Fibroblast of mammary gland (primary cell): ENCODE results near the gene OR2A42.
"Not testable (repeated sequence)": the region's sequence is repeated elsewhere in the genome, so short reads cannot be mapped to it uniquely, and the experiment has no call there.

Experiments used
- DNase-seq: peaks from one replicate; pipeline ENCODE4 v3.0.0-alpha.2; 2010; ENCODE audit warnings: low read depth
- H3K4me3 ChIP-seq: 2 replicates; pipeline ENCODE4 v1.5.1; 2011; ENCODE audit warnings: low read depth, mild to moderate bottlenecking, low read length, moderate library complexity; ENCODE audit not compliant: control insufficient read depth

Gene OR2A42

DNA sequence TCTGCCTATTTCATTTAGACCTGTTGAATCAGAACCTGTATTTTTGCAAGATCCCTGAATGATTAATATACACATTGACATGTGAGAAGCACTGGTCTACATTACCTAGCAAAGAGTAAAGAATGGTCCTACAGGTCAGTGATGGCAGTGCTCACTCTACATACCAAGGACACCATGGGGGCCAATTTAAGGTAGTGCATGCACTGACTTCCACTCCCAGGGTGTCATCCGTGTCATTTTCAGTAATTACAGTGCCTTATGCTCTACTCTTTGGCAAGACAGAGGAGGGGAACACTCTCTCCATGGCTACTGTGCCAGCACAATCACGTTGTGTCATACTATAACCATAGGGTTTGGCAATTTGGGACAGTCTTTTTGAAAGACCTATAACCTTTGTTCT lies 6.0 kb upstream of the OR2A42 start:
- DNase-seq, H3K4me3 ChIP-seq: not testable (repeated sequence)

DNA sequence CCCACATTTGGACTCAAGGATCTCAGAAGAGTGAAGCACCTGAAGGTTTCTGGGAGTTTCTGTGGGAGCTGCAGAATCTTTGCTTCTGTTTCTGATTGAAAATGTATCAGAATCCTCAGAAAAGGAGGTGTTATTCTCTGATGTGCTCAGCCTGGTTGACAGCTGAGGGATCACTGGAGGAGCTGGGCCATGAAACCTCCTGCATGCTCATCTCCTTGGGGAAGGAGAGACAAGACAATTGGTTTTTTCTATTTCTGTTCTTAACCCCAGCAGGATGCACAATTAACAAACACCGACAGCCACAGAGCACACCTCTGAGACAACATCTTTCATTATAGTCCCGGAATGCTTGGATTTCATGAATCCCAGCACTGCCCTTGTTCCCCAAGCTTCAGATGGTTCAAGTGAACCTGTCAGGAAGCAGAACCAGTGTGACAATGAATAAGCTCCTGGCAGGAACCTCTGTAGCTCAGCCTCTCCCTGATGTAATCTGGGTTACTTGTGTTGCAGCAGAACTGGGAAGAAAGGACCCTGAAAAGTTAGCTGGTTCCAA lies 799 bp downstream of the OR2A42 start:
- H3K4me3 ChIP-seq, DNase-seq: not testable (repeated sequence)

DNA sequence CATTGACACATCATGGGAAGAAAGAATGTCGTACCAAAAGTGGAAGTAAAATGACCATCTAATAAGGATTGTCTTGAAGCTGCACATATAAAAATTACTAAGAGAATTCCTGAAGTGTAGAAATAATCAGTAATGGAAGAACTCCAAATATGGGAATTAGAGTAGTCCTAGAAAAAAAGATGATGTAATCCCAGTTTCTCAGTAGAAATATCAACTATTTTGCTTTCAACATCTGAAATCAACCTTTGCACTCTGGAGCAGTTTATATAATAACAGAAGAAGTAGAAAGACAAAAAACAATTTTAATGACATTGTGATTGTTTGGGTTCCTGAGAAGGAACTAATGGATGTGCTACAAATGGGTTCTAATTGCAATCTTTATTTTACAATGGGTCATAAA lies 6.4 kb downstream of the OR2A42 start:
- DNase-seq, H3K4me3 ChIP-seq: not testable (repeated sequence)

DNA sequence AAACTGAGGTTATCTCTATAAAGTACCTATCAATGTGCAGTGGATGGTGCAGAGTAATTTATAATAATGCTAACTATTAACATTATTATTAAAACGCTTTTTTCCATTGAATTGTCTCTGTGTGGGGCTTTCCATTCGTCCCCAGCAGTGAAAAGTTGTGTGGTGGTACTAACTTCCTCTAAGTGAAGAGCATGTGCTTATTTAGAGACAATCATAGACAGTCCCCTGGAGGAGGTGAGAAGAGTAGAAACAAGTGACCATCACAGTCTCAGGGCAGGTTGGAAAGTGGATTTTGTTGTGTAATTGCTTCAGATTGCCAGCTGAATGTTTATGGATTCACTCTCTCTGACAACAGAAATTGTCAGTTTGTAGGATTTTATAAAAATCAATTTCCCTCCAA lies 8.4 kb downstream of the OR2A42 start:
- not testable (repeated sequence) for DNase-seq, H3K4me3 ChIP-seq

DNA sequence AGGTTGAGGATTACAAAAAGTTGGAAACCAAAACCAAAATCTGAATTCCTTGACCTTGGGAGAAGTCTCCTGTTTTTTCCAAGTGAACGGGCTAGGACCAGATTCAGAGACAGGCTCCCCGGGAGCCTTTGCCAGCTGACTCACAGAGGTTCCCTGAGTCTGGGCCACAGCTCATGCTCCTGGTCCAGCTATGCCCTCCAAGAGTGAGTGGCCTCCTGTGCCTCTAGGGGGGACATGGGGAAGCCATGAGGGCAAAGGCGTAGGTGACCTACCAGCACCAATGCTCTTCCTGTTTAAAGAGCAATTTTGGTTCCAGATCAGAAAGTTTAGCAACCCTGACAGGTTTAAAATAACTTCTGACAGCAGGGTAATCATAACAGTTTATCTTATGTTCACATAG lies 10.6 kb downstream of the OR2A42 start:
- not testable (repeated sequence) for DNase-seq

DNA sequence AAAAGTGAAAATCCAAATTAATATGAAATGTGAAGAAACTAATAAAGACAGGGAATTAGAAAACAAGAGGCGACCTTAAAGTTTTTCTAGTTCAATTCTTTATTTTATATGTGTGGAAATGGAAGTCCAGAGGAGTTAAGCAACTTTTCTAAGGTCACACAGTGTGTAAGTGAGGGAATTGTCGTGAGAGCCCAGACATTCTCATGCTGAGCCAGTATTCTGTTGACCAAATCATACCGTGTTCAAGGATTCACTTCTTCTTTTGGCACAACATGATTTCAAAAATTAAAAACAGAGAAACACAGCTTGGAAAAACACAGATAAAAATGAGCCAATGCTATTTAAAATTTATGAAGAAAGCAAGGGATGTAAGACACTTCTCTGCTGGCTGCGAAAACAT lies 12.5 kb downstream of the OR2A42 start:
- not testable (repeated sequence) for H3K4me3 ChIP-seq, DNase-seq

More for the DNA sequence above, 10.6 kb downstream of the OR2A42 start:
- not testable (repeated sequence) for H3K4me3 ChIP-seq

DNA sequence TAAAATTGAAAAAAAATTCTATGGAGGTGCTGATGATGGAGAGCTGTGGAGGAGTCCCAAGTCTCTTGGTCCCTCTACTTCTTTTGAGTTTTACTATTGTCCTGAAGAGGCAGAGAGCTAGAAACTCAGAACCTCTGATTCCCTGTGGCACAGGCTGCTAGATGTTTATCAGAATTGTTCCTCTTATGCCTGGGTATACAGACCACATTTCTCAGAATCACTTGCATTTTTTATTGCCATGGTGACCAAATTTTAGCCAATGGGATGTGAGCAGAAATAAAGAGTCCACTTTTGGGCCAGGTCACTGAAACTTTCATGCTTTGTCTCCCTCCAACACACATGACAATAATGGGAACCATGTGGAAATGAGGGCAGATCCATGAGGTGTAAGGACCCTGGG lies 15.7 kb downstream of the OR2A42 start:
- not testable (repeated sequence) for H3K4me3 ChIP-seq

DNA sequence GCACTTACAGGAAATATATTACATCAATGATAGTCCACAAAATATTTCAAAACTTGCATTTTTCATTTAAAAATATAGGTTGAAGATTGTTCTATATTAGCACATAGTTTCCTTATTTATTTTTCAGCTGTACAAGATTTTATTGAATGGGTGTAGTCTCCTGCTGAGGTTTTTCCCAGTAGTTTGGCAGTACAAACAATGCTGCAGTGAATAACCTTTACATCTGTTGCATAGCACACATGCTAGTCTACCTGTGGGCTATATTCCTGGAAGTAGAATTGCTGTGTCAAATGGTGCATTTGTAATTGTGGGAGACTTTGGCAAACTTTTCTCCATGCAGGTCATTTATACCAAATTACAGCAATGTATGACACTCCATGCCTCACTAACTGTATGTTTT lies 18.9 kb downstream of the OR2A42 start:
- H3K4me3 ChIP-seq, DNase-seq: not testable (repeated sequence)

More for the DNA sequence above, 15.7 kb downstream of the OR2A42 start:
- not testable (repeated sequence) for DNase-seq

DNA sequence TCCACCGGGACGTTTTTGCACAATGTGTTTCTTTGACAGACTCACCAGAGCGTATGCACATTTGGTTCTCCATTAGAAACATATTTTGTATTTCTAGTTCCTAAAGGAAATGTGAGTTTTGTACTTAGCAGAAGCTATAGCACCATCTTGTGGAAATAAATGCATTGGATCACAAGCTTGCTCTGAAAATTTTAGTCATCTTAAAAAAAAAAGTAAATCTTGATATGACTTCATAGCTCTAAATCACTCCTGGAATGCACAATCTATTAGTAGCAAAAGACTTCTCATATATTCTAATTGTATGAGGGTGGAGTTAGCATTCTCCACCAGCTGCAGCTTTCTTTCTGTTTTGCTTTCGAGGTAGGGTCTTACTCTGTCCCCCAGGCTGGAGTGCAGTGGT lies 20.3 kb downstream of the OR2A42 start:
- not testable (repeated sequence) for DNase-seq, H3K4me3 ChIP-seq

DNA sequence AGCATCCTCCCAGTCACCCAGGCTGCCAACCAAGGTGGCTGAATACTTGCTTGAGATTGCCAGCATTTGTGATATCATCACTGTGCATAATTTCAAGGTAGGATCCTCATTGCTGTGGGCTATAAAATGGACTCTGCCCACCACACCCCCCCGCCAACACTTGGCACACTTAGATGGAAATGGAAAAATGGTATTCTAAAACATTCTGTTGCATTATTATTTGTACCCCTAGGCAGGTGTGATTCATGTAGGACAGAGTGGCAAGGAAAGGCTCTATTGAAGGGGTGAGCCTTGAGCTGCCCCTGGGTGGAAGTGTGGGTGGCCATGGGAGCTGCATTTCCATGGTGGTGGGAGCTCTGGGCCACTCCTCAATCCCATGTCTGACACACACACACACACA lies 20.8 kb downstream of the OR2A42 start:
- not testable (repeated sequence) for H3K4me3 ChIP-seq, DNase-seq

DNA sequence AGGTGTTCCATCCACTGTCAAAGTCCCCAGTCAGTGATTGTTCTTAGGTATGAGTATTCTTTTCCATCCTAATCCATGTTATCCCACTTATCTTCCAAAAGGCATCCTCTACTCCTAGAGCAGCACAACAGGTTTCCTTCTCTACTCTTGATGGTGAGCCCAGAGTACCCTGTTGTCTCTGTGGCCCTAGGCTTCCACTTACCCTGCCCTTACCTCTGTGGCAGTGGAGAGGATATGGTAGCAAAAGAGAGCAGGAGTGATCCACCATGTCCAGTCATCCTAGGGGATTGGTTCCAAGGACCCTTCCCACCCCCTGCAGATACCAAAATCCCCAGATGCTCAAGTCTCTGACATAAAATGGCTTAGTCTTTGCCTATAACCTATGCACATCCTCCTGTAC lies 22.2 kb downstream of the OR2A42 start:
- H3K4me3 ChIP-seq, DNase-seq: not testable (repeated sequence)

DNA sequence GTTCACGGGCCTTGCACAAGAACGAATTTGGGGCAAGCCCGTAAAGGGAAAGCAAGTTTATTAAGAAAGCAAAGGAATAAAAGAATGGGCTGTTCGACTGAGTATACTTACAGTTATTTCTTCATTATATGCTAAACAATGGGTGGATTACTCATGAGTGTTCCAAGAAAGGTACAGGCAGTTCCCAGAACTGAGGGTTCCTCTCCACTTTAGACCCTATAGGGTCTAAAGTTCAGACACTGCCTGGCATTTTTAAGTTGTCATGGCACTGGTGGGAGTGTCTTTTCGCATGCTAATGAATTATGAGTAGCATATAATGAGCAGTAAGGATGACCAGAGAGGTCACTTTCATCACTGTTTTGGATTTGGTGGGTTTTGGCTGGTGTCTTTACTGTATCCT lies 34.1 kb downstream of the OR2A42 start:
- not testable (repeated sequence) for H3K4me3 ChIP-seq, DNase-seq

DNA sequence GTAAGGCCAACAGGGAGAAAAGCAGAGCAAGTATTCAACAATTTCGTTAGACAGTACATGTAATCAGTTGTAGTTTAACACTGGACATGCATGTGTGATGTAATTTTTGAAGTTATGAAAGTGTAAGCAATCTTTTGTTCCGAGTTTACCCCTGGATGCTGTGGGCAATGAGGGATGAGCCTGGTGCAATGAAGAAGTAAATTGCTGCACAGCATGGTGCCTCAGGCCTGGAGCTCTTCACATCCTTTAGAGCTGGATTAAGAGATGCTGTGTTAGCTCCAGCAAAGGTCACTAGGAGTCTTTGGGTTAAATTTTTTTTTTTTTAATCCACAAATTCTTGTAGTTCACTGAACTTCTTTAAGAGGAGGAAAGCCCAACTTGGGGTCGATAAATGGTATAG lies 36.3 kb downstream of the OR2A42 start:
- DNase-seq, H3K4me3 ChIP-seq: not testable (repeated sequence)

DNA sequence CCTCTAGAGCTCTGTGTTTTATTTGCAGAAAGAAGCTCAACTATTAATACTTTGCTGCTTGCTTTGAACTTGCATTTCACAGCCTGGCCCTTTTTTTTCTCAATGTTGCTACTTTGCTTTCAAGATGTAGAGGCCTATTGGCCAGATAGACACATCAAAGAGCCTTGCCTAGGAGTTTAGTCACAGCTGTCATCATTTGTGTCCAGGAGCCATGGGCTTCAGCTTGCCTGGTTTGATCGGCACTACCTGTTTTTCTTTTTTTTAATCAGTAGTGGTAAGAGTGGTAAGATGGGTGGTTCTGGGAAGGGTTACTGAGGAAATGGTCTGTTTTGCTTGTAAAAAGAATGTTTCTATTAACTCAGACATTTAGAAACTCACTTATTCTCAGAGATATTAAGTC lies 37.4 kb downstream of the OR2A42 start:
- not testable (repeated sequence) for H3K4me3 ChIP-seq, DNase-seq

DNA sequence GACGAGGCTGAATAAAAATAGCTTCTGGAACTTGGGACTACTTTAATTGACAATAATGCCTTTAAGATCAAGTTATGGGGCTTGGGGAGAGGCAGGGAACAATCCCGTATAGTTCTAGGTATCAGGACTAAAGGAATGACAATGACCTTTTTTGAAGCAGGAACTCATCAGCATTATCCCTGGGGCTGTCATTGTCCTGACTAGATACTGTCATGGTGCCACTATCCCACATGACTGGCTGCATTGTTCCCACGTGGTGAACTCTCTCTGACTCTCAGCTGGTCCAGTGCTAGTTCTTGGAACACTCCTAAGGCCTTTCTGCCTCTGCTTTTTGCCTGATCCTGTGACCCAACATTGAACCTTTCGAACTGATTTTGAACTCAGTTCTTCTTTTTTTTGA lies 40.5 kb downstream of the OR2A42 start:
- DNase-seq, H3K4me3 ChIP-seq: not testable (repeated sequence)

DNA sequence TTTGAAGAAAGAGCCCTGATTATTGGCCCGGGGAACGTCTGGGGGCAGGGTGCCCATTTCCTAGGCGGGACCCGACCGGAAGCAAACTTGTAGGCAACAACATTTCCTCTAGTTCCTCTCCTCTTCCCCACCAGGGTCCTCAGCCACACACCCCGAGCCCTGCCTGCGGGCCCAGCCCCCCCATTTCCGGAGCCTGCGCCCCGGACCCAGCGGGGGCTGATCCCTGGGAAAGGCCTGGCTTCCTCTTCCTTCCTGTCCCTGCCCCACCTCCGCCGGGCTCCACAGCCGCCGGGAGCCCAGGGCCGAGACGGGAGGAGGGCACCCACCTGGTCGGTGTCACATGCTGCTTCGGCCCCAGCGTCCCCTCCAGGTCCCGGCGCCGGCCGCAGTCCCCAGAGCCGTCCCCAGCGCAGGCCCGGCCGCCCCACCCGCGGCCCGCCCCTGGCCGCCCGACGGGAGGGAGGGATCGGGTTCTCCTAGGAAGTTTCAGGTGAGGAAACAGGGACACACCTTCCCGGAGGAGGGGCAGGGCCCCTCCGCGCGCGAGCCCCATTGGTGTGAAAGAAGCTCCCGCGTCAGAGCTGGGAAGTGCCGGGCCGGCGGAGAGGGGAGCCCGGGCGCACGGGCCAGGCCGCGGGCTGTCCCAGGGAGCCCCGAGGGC lies 44.1 kb downstream of the OR2A42 start, which contains the start of gene ARHGEF35:
Gene ARHGEF35, minus strand, starts transcription at position 622 of the 661 bp plus-strand sequence. CDS start 7,450 bp downstream, outside the sequence.
- not testable (repeated sequence) for DNase-seq, H3K4me3 ChIP-seq

DNA sequence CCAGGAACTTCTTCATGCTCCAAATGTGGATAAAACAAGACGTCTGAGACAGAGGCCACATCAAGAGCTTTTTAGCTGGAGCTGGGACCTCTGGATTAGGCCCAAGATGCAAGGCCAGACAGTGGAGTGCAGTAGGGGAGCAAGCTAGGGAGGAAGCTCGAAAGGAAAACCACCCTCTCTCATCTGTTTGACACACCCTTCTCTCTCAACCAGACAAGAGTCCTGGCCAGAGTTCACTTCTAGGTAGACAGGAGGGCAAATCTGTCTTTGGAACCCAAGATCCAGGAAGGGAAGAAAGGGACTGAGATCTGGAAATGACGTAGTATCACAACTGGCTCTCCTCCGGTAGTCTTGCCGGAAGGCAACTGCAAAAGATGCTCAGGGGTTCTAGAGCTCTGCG lies 45.0 kb downstream of the OR2A42 start:
- not testable (repeated sequence) for DNase-seq, H3K4me3 ChIP-seq

DNA sequence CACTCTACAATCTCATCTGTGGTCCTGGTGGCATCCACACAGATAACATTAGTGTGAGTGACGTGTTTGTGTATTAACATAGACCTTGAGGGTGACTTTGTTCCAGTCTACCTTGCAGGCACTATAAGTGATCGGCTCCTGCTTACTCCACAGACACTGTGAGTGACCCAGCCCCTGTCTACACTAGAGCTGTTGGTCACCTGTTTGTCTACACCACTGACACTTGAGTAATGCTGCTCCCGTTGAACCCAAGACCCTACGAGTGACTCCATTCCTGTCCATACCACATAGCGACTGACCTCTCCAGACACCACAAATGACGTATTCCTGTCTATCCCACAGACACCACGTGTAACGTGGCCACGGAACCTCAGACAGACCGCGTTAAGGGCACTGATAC lies 45.6 kb downstream of the OR2A42 start:
- not testable (repeated sequence) for DNase-seq, H3K4me3 ChIP-seq

DNA sequence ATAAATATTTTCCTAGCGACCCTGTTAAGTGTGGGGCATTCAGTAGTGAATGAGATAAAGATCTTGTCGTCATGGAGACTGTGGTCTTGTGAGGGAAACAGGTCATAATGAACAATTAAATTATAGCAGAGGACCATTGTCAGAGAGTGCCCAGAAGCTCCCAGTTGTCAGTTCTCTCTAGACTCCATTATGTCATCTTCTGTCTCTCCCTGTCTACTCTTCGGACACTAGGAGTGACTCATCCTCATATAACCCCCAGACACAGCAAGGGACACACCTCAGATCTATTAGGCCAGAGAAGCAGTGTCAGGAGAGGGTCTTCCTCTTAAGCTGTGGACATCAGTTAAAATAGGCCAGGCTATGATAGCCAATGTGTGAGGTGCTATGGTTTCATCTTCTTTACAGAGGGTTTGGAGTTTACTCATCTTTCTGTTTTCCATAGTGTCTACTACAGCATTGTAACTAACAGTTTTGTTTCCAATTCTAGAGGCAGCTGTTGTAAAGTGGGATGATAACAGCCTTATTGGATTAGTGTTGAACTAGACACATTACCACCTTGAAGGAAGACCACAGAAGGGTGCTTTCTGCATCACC lies 50.7 kb downstream of the OR2A42 start:
- not testable (repeated sequence) for H3K4me3 ChIP-seq, DNase-seq

DNA sequence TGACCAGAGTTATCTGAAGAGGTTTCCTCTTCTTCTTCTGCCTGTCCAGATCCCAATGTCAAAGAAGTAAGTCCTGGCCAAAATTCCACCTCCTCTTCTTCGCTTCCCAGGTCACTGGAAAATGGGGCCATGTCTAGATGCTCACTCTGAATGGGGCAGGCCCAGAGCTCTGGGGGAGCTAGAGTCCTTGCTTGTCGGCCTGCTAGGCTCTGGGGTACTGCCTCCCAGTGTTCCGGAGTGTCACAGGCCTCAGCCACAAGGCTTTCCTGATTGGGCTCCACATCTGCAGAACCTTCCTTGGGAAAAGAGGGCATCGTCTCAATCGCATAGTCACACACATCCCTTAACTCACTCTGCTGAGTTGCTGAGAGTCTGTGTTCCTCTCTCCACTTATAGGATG lies 51.6 kb downstream of the OR2A42 start:
- DNase-seq, H3K4me3 ChIP-seq: not testable (repeated sequence)
